GM12872 (cell line): ENCODE measurements around the gene IGDCC3.

Source experiments
- CTCF ChIP-seq: IDR thresholded peaks from 3 replicates; pipeline ENCODE4 v1.5.1; 2011; ENCODE audit warnings: low read depth, mild to moderate bottlenecking, low read length, moderate library complexity; ENCODE audit not compliant: insufficient read depth

Gene IGDCC3

GRCh38 chr15:65411465-65412071 lies 33.8 kb upstream of the IGDCC3 start:
- TF ChIP-seq CTCF, result no peak

- TF ChIP-seq CTCF, result no peak
These were observed 33.2 kb upstream of the IGDCC3 start for GRCh38 chr15:65410972-65411371.

- no peak for TF ChIP-seq CTCF
These were observed 32.2 kb upstream of the IGDCC3 start for GRCh38 chr15:65410036-65410435.

- no peak for TF ChIP-seq CTCF
These were observed 31.3 kb upstream of the IGDCC3 start for GRCh38 chr15:65409036-65409631.

- no peak for TF ChIP-seq CTCF
These were observed 30.7 kb upstream of the IGDCC3 start for GRCh38 chr15:65408324-65409035.

- no peak for TF ChIP-seq CTCF
These were observed 28.7 kb upstream of the IGDCC3 start for GRCh38 chr15:65406424-65407000.

GRCh38 chr15:65405791-65406423 lies 28.1 kb upstream of the IGDCC3 start:
- TF ChIP-seq CTCF, result no peak
